ENCODE measurements around the gene PLCXD1. TPM values are rescaled to one million over a fixed set of nuclear protein-coding genes. Genes with fewer than 3 reads are reported as not detected.

Gene PLCXD1
- total RNA-seq, 4 donors from 2014 or later, result 5.7 to 18.8 (median 9.2) TPM

- TF ChIP-seq EP300 (IDR thresholded peaks at IDR 0.05), result no peak
- no peak for TF ChIP-seq CTCF (IDR thresholded peaks at IDR 0.05)
- TF ChIP-seq POLR2A (IDR thresholded peaks at IDR 0.05), result no peak
- Histone ChIP-seq H3K4me3 (no peak overlapping the region), H3K9me3 (no peaks in the 10 kb centered on the region), H3K27ac (no peak overlapping the region), H3K27me3 (no peaks in the 10 kb centered on the region), H3K4me1 (no peaks in the 10 kb centered on the region), H3K36me3 (peaks cover 0 to 74% (median 0%) of the 10 kb centered on the region in 3 donors)
- 93 to 94% methylated on average over 53 of the region's 53 CpGs for whole genome bisulfite sequencing, 2 donors
- no peak for DNase-seq (ENCODE audit: low spot score in 2 of 2)
These were observed 57.2 kb downstream of the PLCXD1 start for GRCh38 chrX:338281-338835.

GRCh38 chrX:338836-339400 lies 57.7 kb downstream of the PLCXD1 start:
- 96 to 98% methylated on average over 39 to 43 of the region's 44 CpGs for WGBS, 2 donors

GRCh38 chrX:340121-340520 lies 58.9 kb downstream of the PLCXD1 start:
- H3K36me3 ChIP-seq, result peaks cover 0 to 67% (median 0%) of the 10 kb centered on the region in 3 donors
- no peak overlapping the region for H3K4me3 ChIP-seq
- WGBS, 2 donors, result 87 to 92% methylated on average over 13 to 23 of the region's 24 CpGs
- TF ChIP-seq EP300 (IDR thresholded peaks at IDR 0.05) (no peak), CTCF (IDR thresholded peaks at IDR 0.05) (no peak), POLR2A (IDR thresholded peaks at IDR 0.05) (no peak)
- no peak overlapping the region for H3K27ac ChIP-seq
- no peaks in the 10 kb centered on the region for H3K27me3 ChIP-seq
- DNase-seq (ENCODE audit: low spot score in 2 of 2), result no peak
- no peaks in the 10 kb centered on the region for H3K9me3 ChIP-seq
- H3K4me1 ChIP-seq, result no peaks in the 10 kb centered on the region

More at GRCh38 chrX:338836-339400, 57.7 kb downstream of the PLCXD1 start:
- Histone ChIP-seq H3K36me3 (peaks cover 0 to 68% (median 0%) of the 10 kb centered on the region in 3 donors), H3K4me3 (no peak overlapping the region), H3K4me1 (no peaks in the 10 kb centered on the region), H3K27me3 (no peaks in the 10 kb centered on the region), H3K9me3 (no peaks in the 10 kb centered on the region), H3K27ac (no peak overlapping the region)
- TF ChIP-seq POLR2A (IDR thresholded peaks at IDR 0.05) (no peak), EP300 (IDR thresholded peaks at IDR 0.05) (no peak), CTCF (IDR thresholded peaks at IDR 0.05) (no peak)
- no peak for DNase-seq (ENCODE audit: low spot score in 2 of 2)

GRCh38 chrX:340641-341423 lies 59.7 kb downstream of the PLCXD1 start:
- Histone ChIP-seq H3K4me3 (no peak overlapping the region), H3K27ac (no peak overlapping the region), H3K36me3 (peaks cover 0 to 66% (median 0%) of the 10 kb centered on the region in 3 donors), H3K27me3 (no peaks in the 10 kb centered on the region), H3K4me1 (no peaks in the 10 kb centered on the region), H3K9me3 (no peaks in the 10 kb centered on the region)
- TF ChIP-seq POLR2A (IDR thresholded peaks at IDR 0.05), result no peak
- no peak for TF ChIP-seq CTCF (IDR thresholded peaks at IDR 0.05)
- no peak for TF ChIP-seq EP300 (IDR thresholded peaks at IDR 0.05)
- DNase-seq (ENCODE audit: low spot score in 2 of 2), result no peak
- WGBS, 2 donors, result 88 to 97% methylated on average over 17 to 44 of the region's 52 CpGs

Data from tibial nerve (tissue), 4 donors.